HK-2 (cell line): ENCODE measurements around the gene PSORS1C2.
A peak's percentile ranks its signal among the peaks of the same experiment; 100 is the strongest.

Experiments
- DNase-seq: peaks from one replicate; pipeline ENCODE4 v3.0.0-alpha.2; 2018; ENCODE audit not compliant: unreplicated experiment

Gene PSORS1C2

GRCh38 chr6:31114541-31114878 is 24.4 kb downstream of the PSORS1C2 start, which contains the start of gene PSORS1C1:
TSS of gene PSORS1C1 (plus strand) at chr6:31114800. CDS start at chr6:31129633, 14,833 bp downstream.
- DNase-seq: peak; percentile 88

GRCh38 chr6:31113861-31114540 is 24.9 kb downstream of the PSORS1C2 start:
- DNase-seq: no peak

- DNase-seq: no peak
These were observed 26.4 kb downstream of the PSORS1C2 start, which contains the start of gene C6orf15 for GRCh38 chr6:31112478-31112877. TSS of gene C6orf15 (minus strand) at chr6:31112575. CDS start at chr6:31112555, 20 bp downstream.

GRCh38 chr6:31111712-31112111 is 27.2 kb downstream of the PSORS1C2 start:
- no peak for DNase-seq

- DNase-seq: no peak
These were observed 27.9 kb downstream of the PSORS1C2 start for GRCh38 chr6:31110825-31111582.

- no peak for DNase-seq
These were observed 31.8 kb downstream of the PSORS1C2 start for GRCh38 chr6:31107052-31107451.

- DNase-seq: no peak
These were observed 35.7 kb downstream of the PSORS1C2 start for GRCh38 chr6:31103136-31103535.

- DNase-seq: no peak
These were observed 40.4 kb downstream of the PSORS1C2 start for GRCh38 chr6:31098449-31098938.

GRCh38 chr6:31096656-31097055 is 42.2 kb downstream of the PSORS1C2 start:
- no peak for DNase-seq

- no peak for DNase-seq
These were observed 42.7 kb downstream of the PSORS1C2 start for GRCh38 chr6:31096215-31096614.

- no peak for DNase-seq
These were observed 44.4 kb downstream of the PSORS1C2 start for GRCh38 chr6:31094389-31094881.

- DNase-seq: no peak
These were observed 45.9 kb downstream of the PSORS1C2 start for GRCh38 chr6:31092769-31093505.

GRCh38 chr6:31092238-31092637 is 46.6 kb downstream of the PSORS1C2 start:
- DNase-seq: no peak

GRCh38 chr6:31091680-31092079 is 47.2 kb downstream of the PSORS1C2 start:
- no peak for DNase-seq

GRCh38 chr6:31090973-31091364 is 47.9 kb downstream of the PSORS1C2 start:
- no peak for DNase-seq

GRCh38 chr6:31090275-31090972 is 48.4 kb downstream of the PSORS1C2 start:
- DNase-seq: no peak
